K562 treated with DMSO at 1 percent for 12 hours (cell line): ENCODE measurements around the gene SERP1. TPM values are rescaled to one million over a fixed set of nuclear protein-coding genes. Genes with fewer than 3 reads are reported as not detected.

Experiments used
- total RNA-seq: library from RNA; unstranded; fragments of 300-600 nt; gene quantifications from 2 replicates; pipeline ENCODE4 v1.2.3, GENCODE V29; 2022; ENCODE audit not compliant: insufficient read depth

SERP1 gene
- total RNA-seq: 232 and 235 TPM in 2 replicates

GRCh38 chr3:150546226-150547044, at the start of gene SERP1, which contains the start of gene EIF2A:
TSS of gene SERP1 (minus strand) at chr3:150546496. CDS start at chr3:150546135, 361 bp downstream.
TSS of gene EIF2A (plus strand) at chr3:150546787. CDS start at chr3:150546803, 16 bp downstream.

Other genes with a start within 250 kb of the SERP1 start
- gene TSC22D2, start 138.2 kb downstream of the SERP1 start, total RNA-seq: 8.5 and 22.7 TPM in 2 replicates
- 65.5 and 112 TPM in 2 replicates for gene EIF2A, start 291 bp upstream of the SERP1 start, total RNA-seq
- gene SELENOT, start 56.8 kb upstream of the SERP1 start, total RNA-seq: 25.0 and 41.3 TPM in 2 replicates
- not detected in 2 replicates for gene ERICH6, start 157.4 kb upstream of the SERP1 start, total RNA-seq
- gene SIAH2, start 216.7 kb upstream of the SERP1 start, total RNA-seq: 28.8 and 40.4 TPM in 2 replicates